GM12878 (cell line): Measurements from ENCODE around the gene CDHR2. TPM values are rescaled to one million over a fixed set of nuclear protein-coding genes. Genes with fewer than 3 reads are reported as not detected.

Experiments
- ATAC-seq: fragments of 200-7000 bp; cut with Tn5 transposase; 3 replicates; pipeline ENCODE4 v1.9.1; 2020; ENCODE audit warnings: mild to moderate bottlenecking, moderate library complexity
- BruUV-seq: library from RNA; stranded (reverse); fragments of 400-500 nt; replicated peaks from 2 replicates; lab custom pipeline; 2021; lab: Mats Ljungman, UMichigan
- CTCF ChIA-PET: fragments of 300-600 bp; sonication (Branson Sonifier 250); formaldehyde crosslinking; extraction: SDS; loops from one replicate; lab custom pipeline; 2021; ENCODE audit warnings: inconsistent platforms; lab: Yijun Ruan, JAX
- POLR2A ChIA-PET: fragments of 350-600 bp; formaldehyde crosslinking; extraction: SDS; loops from one replicate; lab custom pipeline; 2021; ENCODE audit warnings: inconsistent platforms; lab: Charles Lee
- RAD21 ChIA-PET: fragments of 300-600 bp; sonication (Branson Sonifier 250); formaldehyde crosslinking; loops from one replicate; lab custom pipeline; 2023; ENCODE audit warnings: antibody characterized with exemption; ENCODE audit not compliant: unreplicated experiment; lab: Charles Lee
- SMC1A ChIA-PET: fragments of 300-600 bp; sonication (Branson Sonifier 250); formaldehyde crosslinking; loops from one replicate; lab custom pipeline; 2023; ENCODE audit not compliant: unreplicated experiment, uncharacterized antibody; lab: Charles Lee
- DNase-seq: peaks from one replicate; pipeline ENCODE4 v3.0.0-alpha.2; 2011; ENCODE audit warnings: low read depth, low spot score
- FAIRE-seq: peaks from 3 replicates; lab custom pipeline; 2011; peaks lifted over from hg19 to GRCh38; lab: Jason Lieb, UNC
- H2AFZ ChIP-seq: 2 replicates; pipeline ENCODE4 v1.6.0; 2011; ENCODE audit warnings: low read depth, low read length, control low read depth; ENCODE audit not compliant: control insufficient read depth
- H3K27ac ChIP-seq: 2 replicates; pipeline ENCODE4 v1.5.1; 2011; ENCODE audit warnings: control low read depth; ENCODE audit not compliant: control insufficient read depth, insufficient read depth
- H3K27me3 ChIP-seq, 2 experiments: replicated peaks in 1 of 2; 2 replicates each; pipeline versions ENCODE4 v1.6.0 to v1.6.1; 2011; ENCODE audit warnings: low read length in 1 of 2; ENCODE audit not compliant: control insufficient read depth in 2 of 2, insufficient read depth in 2 of 2
- H3K36me3 ChIP-seq, 2 experiments: 2 replicates each; pipeline ENCODE4 v1.5.1; 2011; ENCODE audit warnings: low read length in 1 of 2; ENCODE audit not compliant: control insufficient read depth in 2 of 2, insufficient read depth in 2 of 2
- H3K4me1 ChIP-seq: 2 replicates; pipeline ENCODE4 v1.6.1; 2011; ENCODE audit warnings: mild to moderate bottlenecking, low read length, moderate library complexity, mixed read lengths; ENCODE audit not compliant: control insufficient read depth, insufficient read depth
- H3K4me2 ChIP-seq: 2 replicates; pipeline ENCODE4 v1.6.0; 2011; ENCODE audit warnings: control low read depth; ENCODE audit not compliant: control insufficient read depth, insufficient read depth
- H3K4me3 ChIP-seq: fragments of 200-600 bp; sonication (generic); 2 replicates; pipeline ENCODE4 v1.5.1; 2016
- H3K79me2 ChIP-seq: 2 replicates; pipeline ENCODE4 v1.6.0; 2011; ENCODE audit warnings: low read length; ENCODE audit not compliant: control insufficient read depth, insufficient read depth
- H3K9ac ChIP-seq: 2 replicates; pipeline ENCODE4 v1.8.0; 2011; ENCODE audit warnings: low read length, control low read depth, mixed read lengths; ENCODE audit not compliant: control insufficient read depth, insufficient read depth
- H3K9me3 ChIP-seq: replicated peaks from 3 replicates; pipeline ENCODE4 v1.5.1; 2011; ENCODE audit warnings: mild to moderate bottlenecking, low read length; ENCODE audit not compliant: control insufficient read depth, insufficient read depth
- H4K20me1 ChIP-seq: 2 replicates; pipeline ENCODE4 v1.6.0; 2011; ENCODE audit not compliant: control insufficient read depth, insufficient read depth
- ASH2L ChIP-seq: fragments of 300-600, 200-600 bp; sonication (generic); IDR thresholded peaks from 2 replicates; pipeline ENCODE4 v1.6.1; 2017; ENCODE audit warnings: low read depth, mild to moderate bottlenecking, borderline replicate concordance
- BCL11A ChIP-seq: IDR thresholded peaks from 2 replicates; pipeline ENCODE4 v1.6.1; 2011; ENCODE audit warnings: low read depth, low read length
- CREM ChIP-seq: IDR thresholded peaks from 2 replicates; pipeline ENCODE4 v1.6.1; 2014; ENCODE audit warnings: antibody characterized with exemption, low read depth
- EED ChIP-seq: sonication (generic); IDR thresholded peaks from 2 replicates; pipeline ENCODE4 v1.6.1; 2016; ENCODE audit warnings: antibody characterized with exemption, low read depth
- ETV6 ChIP-seq, 2 experiments: fragments of 450-650 bp in 1 of 2; IDR thresholded peaks in 1 of 2; conservative IDR thresholded peaks in 1 of 2; 2 replicates each; pipeline ENCODE4 v1.6.1; 2014; ENCODE audit warnings: antibody characterized with exemption in 1 of 2, borderline replicate concordance in 1 of 2, low read depth in 1 of 2, mild to moderate bottlenecking in 1 of 2, moderate library complexity in 1 of 2
- FOS ChIP-seq: IDR thresholded peaks from 3 replicates; pipeline ENCODE4 v1.6.1; 2011; ENCODE audit warnings: borderline replicate concordance; ENCODE audit not compliant: insufficient read length; ENCODE audit errors: extremely low read depth
- JUND ChIP-seq: IDR thresholded peaks from 2 replicates; pipeline ENCODE4 v1.6.1; 2012; ENCODE audit warnings: low read depth, mild to moderate bottlenecking, low read length, improper control_type of control experiment, moderate library complexity
- NBN ChIP-seq: fragments of 450-650 bp; IDR thresholded peaks from 2 replicates; pipeline ENCODE4 v1.6.1; 2016
- PAX8 ChIP-seq: fragments of 450-650 bp; IDR thresholded peaks from 2 replicates; pipeline ENCODE4 v1.6.1; 2017; ENCODE audit warnings: mild to moderate bottlenecking, moderate library complexity
- POLR2AphosphoS2 ChIP-seq: IDR thresholded peaks from 2 replicates; pipeline ENCODE4 v1.6.1; 2011; ENCODE audit warnings: low read depth, mild to moderate bottlenecking, low read length, improper control_type of control experiment, moderate library complexity
- POLR2AphosphoS5 ChIP-seq: IDR thresholded peaks from 2 replicates; pipeline ENCODE4 v1.6.1; 2011; ENCODE audit warnings: mild to moderate bottlenecking, low read length, inconsistent platforms
- SMAD1 ChIP-seq: fragments of 450-650 bp; IDR thresholded peaks from 2 replicates; pipeline ENCODE4 v1.6.1; 2018; ENCODE audit warnings: mild to moderate bottlenecking, low read depth; ENCODE audit not compliant: partially characterized antibody
- TCF3 ChIP-seq: IDR thresholded peaks from 2 replicates; pipeline ENCODE4 v1.6.1; 2012; ENCODE audit warnings: low read depth, mild to moderate bottlenecking, low read length, borderline replicate concordance; ENCODE audit not compliant: insufficient read depth
- YY1 ChIP-seq: IDR thresholded peaks from 2 replicates; pipeline ENCODE4 v1.6.1; 2011; ENCODE audit warnings: low read depth, mild to moderate bottlenecking, low read length
- ZNF207 ChIP-seq: fragments of 450-650 bp; IDR thresholded peaks from 2 replicates; pipeline ENCODE4 v1.6.1; 2014; ENCODE audit warnings: antibody characterized with exemption, mild to moderate bottlenecking, borderline replicate concordance
- WGBS: methylation state at CpG from one replicate; pipeline ENCODE4 v1.1.6; 2016; ENCODE audit warnings: low lambda C conversion rate; ENCODE audit not compliant: insufficient replicate concordance, insufficient coverage; ENCODE audit errors: missing lambda C conversion rate; 5-methylcytosine and 5-hydroxymethylcytosine counted together
- in situ Hi-C: fragments of 300-500 bp; cut with MboI; formaldehyde crosslinking; loops from 9 replicates; pipeline ENCODE4 v1.14.3; 2018; ENCODE audit warnings: mixed read lengths
- intact Hi-C: fragments of 100-400 bp; cut with micrococcal nuclease; formaldehyde crosslinking; loops from one replicate; pipeline ENCODE4 v1.14.2; 2022; ENCODE audit not compliant: unreplicated experiment
- polyA plus RNA-seq, 11 experiments: library from polyadenylated mRNA; depleted of rRNA in 4 of 11; unstranded in 6 of 11; stranded (reverse) in 5 of 11; fragments of >200 nt; fragmentation: Nextera tagmentation in 4 of 11; fragmentation: Illumina TruSeq in 1 of 11; extraction: Ambion mirVana in 4 of 11; extraction: Trizol in 1 of 11; gene quantifications; 1 replicate in 1 of 11; 2 replicates in 10 of 11; pipeline versions ENCODE4 v1.2.1 to v1.2.3, GENCODE V29; 2011 to 2016; ENCODE audit warnings: inconsistent platforms in 2 of 11, missing spikeins in 2 of 11, low read depth in 1 of 11
- total RNA-seq, 4 experiments: library from RNA; depleted of rRNA in 3 of 4; stranded (reverse); fragments of >200 nt in 3 of 4; fragmentation: Illumina TruSeq in 1 of 4; extraction: Trizol in 1 of 4; gene quantifications; 2 replicates each; pipeline versions ENCODE4 v1.2.1 to v1.2.3, GENCODE V29; 2013 to 2021
- TF ChIP-seq, protein P1 (sequence below): fragments of 450-650 bp; IDR thresholded peaks from 2 replicates; pipeline ENCODE4 v1.6.1; 2017; ENCODE audit warnings: antibody characterized with exemption, mild to moderate bottlenecking, moderate library complexity

Gene CDHR2
- total and polyA plus RNA-seq, 10 of the 15 experiments (the other 5 are each of a cell fraction or from before 2014, with no cell fraction given), result 0.03 to 0.46 (median 0.06) TPM; not detected in 5

DNA sequence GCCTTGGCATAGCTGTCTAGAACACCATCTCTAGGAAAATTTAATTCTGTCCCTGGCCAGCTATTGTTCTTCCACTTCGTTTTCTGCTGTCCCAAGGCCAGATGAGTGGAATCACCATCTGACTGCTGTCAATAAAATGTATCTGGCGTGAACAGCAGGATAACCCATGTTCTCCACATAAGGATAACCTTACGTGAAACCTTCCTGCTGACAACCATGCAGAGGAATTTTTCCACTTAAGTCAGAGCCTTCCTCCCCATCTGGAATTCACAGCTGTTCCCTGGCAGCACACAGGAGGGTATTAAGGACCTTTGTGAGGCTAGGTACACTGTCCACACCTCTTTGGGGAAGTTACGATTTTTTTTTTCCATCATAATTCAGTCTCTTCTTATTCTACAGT lies 40.5 kb upstream of the CDHR2 start:
- intact Hi-C loops (no loop called here), in situ Hi-C loops (no loop called here)
- TF ChIP-seq POLR2AphosphoS5 (no peak), ZNF207 (no peak), PAX8 (no peak), TCF3 (no peak), ETV6 (conservative IDR thresholded peaks at IDR 0.05 in 1 of 2, IDR thresholded peaks at IDR 0.05 in 1 of 2; ENCODE audit: borderline replicate concordance in 1 of 2, low read depth in 1 of 2) (no peak), ASH2L (no peak), YY1 (no peak)
- ChIA-PET CTCF (no interaction called here), RAD21 (no interaction called here), POLR2A (no interaction called here), SMC1A (no interaction called here)
- no peaks in the 10 kb centered on the region for H3K79me2 ChIP-seq
- H3K9ac ChIP-seq, result no peak overlapping the region
- BruUV-seq, result no TSS peak
- no peak overlapping the region for H3K4me3 ChIP-seq
- no peak for FAIRE-seq
- H3K4me1 ChIP-seq, result no peaks in the 10 kb centered on the region
- no peak overlapping the region for H3K4me2 ChIP-seq
- H2AFZ ChIP-seq, result no peak overlapping the region
- H3K27ac ChIP-seq, result no peak overlapping the region
- 96% methylated on average over 4 of the region's 4 CpGs for WGBS
- no peaks in the 10 kb centered on the region for H3K9me3 ChIP-seq
- no peaks in the 10 kb centered on the region for H3K27me3 ChIP-seq
- no peak for ATAC-seq
- peaks cover 7 to 19% of the 10 kb centered on the region in 2 experiments for H3K36me3 ChIP-seq
- DNase-seq, result no peak
- H4K20me1 ChIP-seq, result no peaks in the 10 kb centered on the region

DNA sequence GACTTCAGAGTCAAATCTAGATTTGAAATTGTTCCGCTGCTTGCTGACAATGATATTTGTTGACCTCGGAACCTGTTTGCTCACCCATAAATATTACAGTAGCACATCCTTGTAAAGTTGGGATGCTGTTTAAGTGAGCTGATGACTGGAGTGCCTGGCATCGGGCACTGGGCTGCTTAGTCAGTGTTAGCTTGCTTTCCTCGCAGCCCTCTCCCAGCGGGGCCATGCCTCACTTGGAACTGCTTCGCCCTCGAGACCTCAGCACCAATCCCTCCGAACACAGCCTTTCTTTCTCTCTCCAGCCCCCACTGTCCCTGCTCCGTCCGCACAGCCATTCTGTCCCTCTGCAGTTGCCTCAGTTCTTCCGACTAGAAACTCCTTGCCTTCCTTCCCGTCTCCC lies 35.4 kb upstream of the CDHR2 start:
- Histone ChIP-seq H3K79me2 (no peaks in the 10 kb centered on the region), H3K4me3 (no peak overlapping the region), H3K36me3 (peaks cover 0 to under 1% of the 10 kb centered on the region in 2 experiments; a peak in 2 of 4 replicates), H2AFZ (no peak overlapping the region), H3K4me2 (no peak overlapping the region), H3K4me1 (no peaks in the 10 kb centered on the region), H4K20me1 (no peaks in the 10 kb centered on the region), H3K9me3 (no peaks in the 10 kb centered on the region), H3K27ac (no peak overlapping the region), H3K27me3 (no peaks in the 10 kb centered on the region), H3K9ac (no peak overlapping the region)
- ChIA-PET RAD21 (no interaction called here), POLR2A (no interaction called here), SMC1A (no interaction called here), CTCF (interaction anchor here (0.6 to 0.7 kb wide), 3 partner anchors 66 to 1819 kb away, joined by 3 to 4 read pairs (median 3); no protein-coding TSS in a partner anchor)
- intact Hi-C loops, result no loop called here
- no TSS peak for BruUV-seq
- TF ChIP-seq FOS (no peak), JUND (no peak), EED (no peak), CREM (no peak), POLR2AphosphoS2 (no peak), NBN (no peak), BCL11A (no peak), SMAD1 (no peak)
- TF ChIP-seq, protein P1, sequence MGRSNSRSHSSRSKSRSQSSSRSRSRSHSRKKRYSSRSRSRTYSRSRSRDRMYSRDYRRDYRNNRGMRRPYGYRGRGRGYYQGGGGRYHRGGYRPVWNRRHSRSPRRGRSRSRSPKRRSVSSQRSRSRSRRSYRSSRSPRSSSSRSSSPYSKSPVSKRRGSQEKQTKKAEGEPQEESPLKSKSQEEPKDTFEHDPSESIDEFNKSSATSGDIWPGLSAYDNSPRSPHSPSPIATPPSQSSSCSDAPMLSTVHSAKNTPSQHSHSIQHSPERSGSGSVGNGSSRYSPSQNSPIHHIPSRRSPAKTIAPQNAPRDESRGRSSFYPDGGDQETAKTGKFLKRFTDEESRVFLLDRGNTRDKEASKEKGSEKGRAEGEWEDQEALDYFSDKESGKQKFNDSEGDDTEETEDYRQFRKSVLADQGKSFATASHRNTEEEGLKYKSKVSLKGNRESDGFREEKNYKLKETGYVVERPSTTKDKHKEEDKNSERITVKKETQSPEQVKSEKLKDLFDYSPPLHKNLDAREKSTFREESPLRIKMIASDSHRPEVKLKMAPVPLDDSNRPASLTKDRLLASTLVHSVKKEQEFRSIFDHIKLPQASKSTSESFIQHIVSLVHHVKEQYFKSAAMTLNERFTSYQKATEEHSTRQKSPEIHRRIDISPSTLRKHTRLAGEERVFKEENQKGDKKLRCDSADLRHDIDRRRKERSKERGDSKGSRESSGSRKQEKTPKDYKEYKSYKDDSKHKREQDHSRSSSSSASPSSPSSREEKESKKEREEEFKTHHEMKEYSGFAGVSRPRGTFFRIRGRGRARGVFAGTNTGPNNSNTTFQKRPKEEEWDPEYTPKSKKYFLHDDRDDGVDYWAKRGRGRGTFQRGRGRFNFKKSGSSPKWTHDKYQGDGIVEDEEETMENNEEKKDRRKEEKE, result no peak
- DNase-seq, result no peak
- FAIRE-seq, result no peak
- ATAC-seq, result no peak
- WGBS, result 87% methylated on average over 12 of the region's 12 CpGs
- in situ Hi-C loops, result no loop called here
